GM12878 (cell line): Measurements from ENCODE around the gene SLC43A3. TPM values are rescaled to one million over a fixed set of nuclear protein-coding genes. Genes with fewer than 3 reads are reported as not detected.

ENCODE experiments used
- ATAC-seq: fragments of 200-7000 bp; cut with Tn5 transposase; 3 replicates; pipeline ENCODE4 v1.9.1; 2020; ENCODE audit warnings: mild to moderate bottlenecking, moderate library complexity
- BruUV-seq: library from RNA; stranded (reverse); fragments of 400-500 nt; replicated peaks from 2 replicates; lab custom pipeline; 2021; lab: Mats Ljungman, UMichigan
- CTCF ChIA-PET: fragments of 300-600 bp; sonication (Branson Sonifier 250); formaldehyde crosslinking; extraction: SDS; loops from one replicate; lab custom pipeline; 2021; ENCODE audit warnings: inconsistent platforms; lab: Yijun Ruan, JAX
- POLR2A ChIA-PET: fragments of 350-600 bp; formaldehyde crosslinking; extraction: SDS; loops from one replicate; lab custom pipeline; 2021; ENCODE audit warnings: inconsistent platforms; lab: Charles Lee
- RAD21 ChIA-PET: fragments of 300-600 bp; sonication (Branson Sonifier 250); formaldehyde crosslinking; loops from one replicate; lab custom pipeline; 2023; ENCODE audit warnings: antibody characterized with exemption; ENCODE audit not compliant: unreplicated experiment; lab: Charles Lee
- SMC1A ChIA-PET: fragments of 300-600 bp; sonication (Branson Sonifier 250); formaldehyde crosslinking; loops from one replicate; lab custom pipeline; 2023; ENCODE audit not compliant: unreplicated experiment, uncharacterized antibody; lab: Charles Lee
- DNase-seq: peaks from one replicate; pipeline ENCODE4 v3.0.0-alpha.2; 2011; ENCODE audit warnings: low read depth, low spot score
- FAIRE-seq: peaks from 3 replicates; lab custom pipeline; 2011; peaks lifted over from hg19 to GRCh38; lab: Jason Lieb, UNC
- H2AFZ ChIP-seq: 2 replicates; pipeline ENCODE4 v1.6.0; 2011; ENCODE audit warnings: low read depth, low read length, control low read depth; ENCODE audit not compliant: control insufficient read depth
- H3K27ac ChIP-seq: 2 replicates; pipeline ENCODE4 v1.5.1; 2011; ENCODE audit warnings: control low read depth; ENCODE audit not compliant: control insufficient read depth, insufficient read depth
- H3K27me3 ChIP-seq, 2 experiments: replicated peaks in 1 of 2; 2 replicates each; pipeline versions ENCODE4 v1.6.0 to v1.6.1; 2011; ENCODE audit warnings: low read length in 1 of 2; ENCODE audit not compliant: control insufficient read depth in 2 of 2, insufficient read depth in 2 of 2
- H3K36me3 ChIP-seq, 2 experiments: 2 replicates each; pipeline ENCODE4 v1.5.1; 2011; ENCODE audit warnings: low read length in 1 of 2; ENCODE audit not compliant: control insufficient read depth in 2 of 2, insufficient read depth in 2 of 2
- H3K4me1 ChIP-seq: 2 replicates; pipeline ENCODE4 v1.6.1; 2011; ENCODE audit warnings: mild to moderate bottlenecking, low read length, moderate library complexity, mixed read lengths; ENCODE audit not compliant: control insufficient read depth, insufficient read depth
- H3K4me2 ChIP-seq: 2 replicates; pipeline ENCODE4 v1.6.0; 2011; ENCODE audit warnings: control low read depth; ENCODE audit not compliant: control insufficient read depth, insufficient read depth
- H3K4me3 ChIP-seq: fragments of 200-600 bp; sonication (generic); 2 replicates; pipeline ENCODE4 v1.5.1; 2016
- H3K79me2 ChIP-seq: 2 replicates; pipeline ENCODE4 v1.6.0; 2011; ENCODE audit warnings: low read length; ENCODE audit not compliant: control insufficient read depth, insufficient read depth
- H3K9ac ChIP-seq: 2 replicates; pipeline ENCODE4 v1.8.0; 2011; ENCODE audit warnings: low read length, control low read depth, mixed read lengths; ENCODE audit not compliant: control insufficient read depth, insufficient read depth
- H3K9me3 ChIP-seq: replicated peaks from 3 replicates; pipeline ENCODE4 v1.5.1; 2011; ENCODE audit warnings: mild to moderate bottlenecking, low read length; ENCODE audit not compliant: control insufficient read depth, insufficient read depth
- H4K20me1 ChIP-seq: 2 replicates; pipeline ENCODE4 v1.6.0; 2011; ENCODE audit not compliant: control insufficient read depth, insufficient read depth
- CEBPB ChIP-seq, 2 experiments: fragments of 150-350 bp in 1 of 2; IDR thresholded peaks; 2 replicates each; pipeline ENCODE4 v1.6.1; 2012 to 2014; ENCODE audit warnings: low read depth in 2 of 2, low read length in 2 of 2, borderline replicate concordance in 1 of 2, inconsistent platforms in 1 of 2
- EED ChIP-seq: sonication (generic); IDR thresholded peaks from 2 replicates; pipeline ENCODE4 v1.6.1; 2016; ENCODE audit warnings: antibody characterized with exemption, low read depth
- IRF4 ChIP-seq: IDR thresholded peaks from 2 replicates; pipeline ENCODE4 v1.6.1; 2011; ENCODE audit warnings: low read depth, low read length
- NBN ChIP-seq: fragments of 450-650 bp; IDR thresholded peaks from 2 replicates; pipeline ENCODE4 v1.6.1; 2016
- SMAD5 ChIP-seq: IDR thresholded peaks from 2 replicates; pipeline ENCODE4 v1.6.1; 2016; ENCODE audit warnings: antibody characterized with exemption, low read depth
- SREBF2 ChIP-seq: IDR thresholded peaks from 2 replicates; pipeline ENCODE4 v1.6.1; 2012; ENCODE audit warnings: mild to moderate bottlenecking, low read length
- WGBS: methylation state at CpG from one replicate; pipeline ENCODE4 v1.1.6; 2016; ENCODE audit warnings: low lambda C conversion rate; ENCODE audit not compliant: insufficient replicate concordance, insufficient coverage; ENCODE audit errors: missing lambda C conversion rate; 5-methylcytosine and 5-hydroxymethylcytosine counted together
- in situ Hi-C: fragments of 300-500 bp; cut with MboI; formaldehyde crosslinking; loops from 9 replicates; pipeline ENCODE4 v1.14.3; 2018; ENCODE audit warnings: mixed read lengths
- intact Hi-C: fragments of 100-400 bp; cut with micrococcal nuclease; formaldehyde crosslinking; loops from one replicate; pipeline ENCODE4 v1.14.2; 2022; ENCODE audit not compliant: unreplicated experiment
- polyA plus RNA-seq, 11 experiments: library from polyadenylated mRNA; depleted of rRNA in 4 of 11; unstranded in 6 of 11; stranded (reverse) in 5 of 11; fragments of >200 nt; fragmentation: Nextera tagmentation in 4 of 11; fragmentation: Illumina TruSeq in 1 of 11; extraction: Ambion mirVana in 4 of 11; extraction: Trizol in 1 of 11; gene quantifications; 1 replicate in 1 of 11; 2 replicates in 10 of 11; pipeline versions ENCODE4 v1.2.1 to v1.2.3, GENCODE V29; 2011 to 2016; ENCODE audit warnings: inconsistent platforms in 2 of 11, missing spikeins in 2 of 11, low read depth in 1 of 11
- total RNA-seq, 4 experiments: library from RNA; depleted of rRNA in 3 of 4; stranded (reverse); fragments of >200 nt in 3 of 4; fragmentation: Illumina TruSeq in 1 of 4; extraction: Trizol in 1 of 4; gene quantifications; 2 replicates each; pipeline versions ENCODE4 v1.2.1 to v1.2.3, GENCODE V29; 2013 to 2021
- TF ChIP-seq, protein P1 (sequence below): fragments of 450-650 bp; conservative IDR thresholded peaks from 2 replicates; pipeline ENCODE4 v1.6.1; 2017; ENCODE audit warnings: mild to moderate bottlenecking, moderate library complexity
- TF ChIP-seq, protein P2 (sequence below): IDR thresholded peaks from 2 replicates; pipeline ENCODE4 v1.6.1; 2011; ENCODE audit warnings: low read depth, low read length, improper control_type of control experiment, borderline replicate concordance

The SLC43A3 gene
- total and polyA plus RNA-seq, 10 of the 15 experiments (the other 5 are each of a cell fraction or from before 2014, with no cell fraction given) = 37.5 to 237 (median 132) TPM

DNA sequence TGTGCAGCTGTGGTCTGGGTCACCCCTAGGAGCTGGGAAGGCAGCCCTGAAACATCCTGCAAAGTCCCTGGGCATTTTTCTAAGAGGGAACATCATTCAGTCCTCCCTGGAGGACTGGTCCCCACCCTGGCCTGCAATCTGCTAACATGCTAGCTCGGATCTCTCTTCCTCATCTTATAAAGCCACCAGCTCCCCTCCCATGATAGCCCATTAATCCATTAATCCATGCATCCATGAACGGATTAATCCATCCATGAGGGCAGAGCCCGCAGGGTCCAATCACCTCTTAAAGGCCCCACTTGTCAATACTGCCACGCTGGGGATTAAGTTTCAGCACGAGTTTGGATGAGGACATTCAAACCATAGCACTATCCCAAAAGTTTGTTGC lies 58.1 kb downstream of the SLC43A3 start:
- H4K20me1 ChIP-seq = no peaks in the 10 kb centered on the region
- ATAC-seq (no peak), DNase-seq (no peak), FAIRE-seq (no peak)
- H3K9me3 ChIP-seq = no peaks in the 10 kb centered on the region
- H3K36me3 ChIP-seq = no peaks in the 10 kb centered on the region
- intact Hi-C loops (no loop called here), in situ Hi-C loops (no loop called here)
- no peak overlapping the region for H3K9ac ChIP-seq
- no TSS peak for BruUV-seq
- H3K79me2 ChIP-seq = no peaks in the 10 kb centered on the region
- 2% methylated on average over 5 of the region's 5 CpGs for WGBS
- no peak for TF ChIP-seq IRF4
- TF ChIP-seq, protein P1, sequence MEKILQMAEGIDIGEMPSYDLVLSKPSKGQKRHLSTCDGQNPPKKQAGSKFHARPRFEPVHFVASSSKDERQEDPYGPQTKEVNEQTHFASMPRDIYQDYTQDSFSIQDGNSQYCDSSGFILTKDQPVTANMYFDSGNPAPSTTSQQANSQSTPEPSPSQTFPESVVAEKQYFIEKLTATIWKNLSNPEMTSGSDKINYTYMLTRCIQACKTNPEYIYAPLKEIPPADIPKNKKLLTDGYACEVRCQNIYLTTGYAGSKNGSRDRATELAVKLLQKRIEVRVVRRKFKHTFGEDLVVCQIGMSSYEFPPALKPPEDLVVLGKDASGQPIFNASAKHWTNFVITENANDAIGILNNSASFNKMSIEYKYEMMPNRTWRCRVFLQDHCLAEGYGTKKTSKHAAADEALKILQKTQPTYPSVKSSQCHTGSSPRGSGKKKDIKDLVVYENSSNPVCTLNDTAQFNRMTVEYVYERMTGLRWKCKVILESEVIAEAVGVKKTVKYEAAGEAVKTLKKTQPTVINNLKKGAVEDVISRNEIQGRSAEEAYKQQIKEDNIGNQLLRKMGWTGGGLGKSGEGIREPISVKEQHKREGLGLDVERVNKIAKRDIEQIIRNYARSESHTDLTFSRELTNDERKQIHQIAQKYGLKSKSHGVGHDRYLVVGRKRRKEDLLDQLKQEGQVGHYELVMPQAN = no peak
- TF ChIP-seq EED = no peak
- TF ChIP-seq, protein P2, sequence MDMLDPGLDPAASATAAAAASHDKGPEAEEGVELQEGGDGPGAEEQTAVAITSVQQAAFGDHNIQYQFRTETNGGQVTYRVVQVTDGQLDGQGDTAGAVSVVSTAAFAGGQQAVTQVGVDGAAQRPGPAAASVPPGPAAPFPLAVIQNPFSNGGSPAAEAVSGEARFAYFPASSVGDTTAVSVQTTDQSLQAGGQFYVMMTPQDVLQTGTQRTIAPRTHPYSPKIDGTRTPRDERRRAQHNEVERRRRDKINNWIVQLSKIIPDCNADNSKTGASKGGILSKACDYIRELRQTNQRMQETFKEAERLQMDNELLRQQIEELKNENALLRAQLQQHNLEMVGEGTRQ = no peak
- TF ChIP-seq CEBPB (IDR thresholded peaks at IDR 0.05; ENCODE audit: borderline replicate concordance in 1 of 2, low read depth in 2 of 2, low read length in 2 of 2) = no peak
- no peak for TF ChIP-seq SREBF2
- TF ChIP-seq NBN = no peak
- TF ChIP-seq SMAD5 = no peak
- H3K27me3 ChIP-seq = no peaks in the 10 kb centered on the region; a peak in 1 of 4 replicates
- H3K4me2 ChIP-seq = no peak overlapping the region
- POLR2A ChIA-PET = no interaction called here
- no peak overlapping the region for H3K4me3 ChIP-seq
- no peak overlapping the region for H2AFZ ChIP-seq
- no peaks in the 10 kb centered on the region for H3K4me1 ChIP-seq
- CTCF ChIA-PET = interaction anchor here (1.1 kb wide), 1 partner anchor 71 kb away, joined by 3 read pairs; no protein-coding TSS in a partner anchor
- H3K27ac ChIP-seq = no peak overlapping the region
- SMC1A ChIA-PET = no interaction called here
- RAD21 ChIA-PET = no interaction called here
